ENCODE results near the gene MED12. TPM values are rescaled to one million over a fixed set of nuclear protein-coding genes. Genes with fewer than 3 reads are reported as not detected.

MED12 gene
- total and polyA plus RNA-seq, 2 of the 8 experiments (the other 6 are each of a cell fraction or from before 2014, with no cell fraction given), result 19.4 to 48.9 TPM

DNA sequence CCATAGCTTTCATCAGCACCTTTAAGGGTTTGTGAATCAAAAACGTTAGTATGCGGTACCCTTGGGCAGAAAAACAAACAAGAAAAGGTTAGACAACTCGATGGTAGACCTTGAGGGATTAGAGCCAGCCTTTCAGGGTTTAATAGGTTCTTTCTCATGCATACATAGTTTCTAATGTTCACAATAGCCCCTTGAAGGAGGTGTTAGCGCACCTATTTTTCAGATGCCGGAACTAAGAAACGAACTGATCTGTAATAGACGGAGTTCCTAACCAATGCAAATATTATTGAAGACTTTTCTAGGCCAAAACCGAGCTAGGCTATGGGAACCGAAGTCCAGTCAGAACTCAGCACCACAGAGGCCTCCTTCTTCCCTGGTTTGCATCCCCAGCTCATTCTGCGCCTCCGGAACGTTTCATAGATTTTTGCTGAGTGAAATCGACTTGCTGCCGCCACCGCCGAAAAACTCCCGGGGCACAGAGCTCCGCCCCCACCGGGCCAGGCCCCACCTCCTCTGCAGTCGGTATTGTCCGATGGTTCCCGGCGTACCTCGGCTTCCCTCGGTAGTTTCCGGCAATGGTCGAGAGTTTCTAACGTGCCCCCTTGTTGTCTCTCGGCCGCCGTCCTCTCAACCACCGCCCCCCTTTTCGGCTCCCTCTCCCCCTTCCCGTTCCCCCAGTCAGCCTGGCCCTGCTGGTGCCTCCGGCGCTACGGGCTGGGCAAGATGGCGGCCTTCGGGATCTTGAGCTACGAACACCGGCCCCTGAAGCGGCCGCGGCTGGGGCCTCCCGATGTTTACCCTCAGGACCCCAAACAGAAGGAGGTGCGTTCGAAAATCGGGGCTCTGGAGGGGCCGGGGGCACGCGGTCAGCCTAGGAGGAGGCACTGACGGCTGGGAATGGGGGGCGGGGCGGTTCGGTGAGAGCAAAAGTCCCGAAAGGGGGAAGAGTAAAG lies at the start of gene MED12 (continued):
- TF ChIP-seq RXRA (IDR thresholded peaks at IDR 0.05; ENCODE audit: insufficient read depth, low read depth, low read length) (no peak), RBBP5 (IDR thresholded peaks at IDR 0.05; ENCODE audit: borderline replicate concordance, low read depth, low read length) (no peak), GABPA (IDR thresholded peaks at IDR 0.05; ENCODE audit: borderline replicate concordance, insufficient read depth, low read length) (no peak), BRCA1 (IDR thresholded peaks at IDR 0.05; ENCODE audit: low read depth, low read length) (no peak)
- TF ChIP-seq, protein P1, sequence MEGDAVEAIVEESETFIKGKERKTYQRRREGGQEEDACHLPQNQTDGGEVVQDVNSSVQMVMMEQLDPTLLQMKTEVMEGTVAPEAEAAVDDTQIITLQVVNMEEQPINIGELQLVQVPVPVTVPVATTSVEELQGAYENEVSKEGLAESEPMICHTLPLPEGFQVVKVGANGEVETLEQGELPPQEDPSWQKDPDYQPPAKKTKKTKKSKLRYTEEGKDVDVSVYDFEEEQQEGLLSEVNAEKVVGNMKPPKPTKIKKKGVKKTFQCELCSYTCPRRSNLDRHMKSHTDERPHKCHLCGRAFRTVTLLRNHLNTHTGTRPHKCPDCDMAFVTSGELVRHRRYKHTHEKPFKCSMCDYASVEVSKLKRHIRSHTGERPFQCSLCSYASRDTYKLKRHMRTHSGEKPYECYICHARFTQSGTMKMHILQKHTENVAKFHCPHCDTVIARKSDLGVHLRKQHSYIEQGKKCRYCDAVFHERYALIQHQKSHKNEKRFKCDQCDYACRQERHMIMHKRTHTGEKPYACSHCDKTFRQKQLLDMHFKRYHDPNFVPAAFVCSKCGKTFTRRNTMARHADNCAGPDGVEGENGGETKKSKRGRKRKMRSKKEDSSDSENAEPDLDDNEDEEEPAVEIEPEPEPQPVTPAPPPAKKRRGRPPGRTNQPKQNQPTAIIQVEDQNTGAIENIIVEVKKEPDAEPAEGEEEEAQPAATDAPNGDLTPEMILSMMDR (IDR thresholded peaks at IDR 0.05; ENCODE audit: control extremely low read depth in 1 of 3, insufficient read depth in 1 of 3, low read depth in 1 of 3, low read length in 3 of 3), result no peak

Measured in H1 (cell line).